Body of pancreas (tissue), 4 donors: ENCODE data around the gene PIGU.

Source experiments
- CTCF ChIP-seq, 7 experiments: fragments of 450-650 bp in 4 of 7; fragments of 200-600 bp in 3 of 7; sonication (generic) in 3 of 7; IDR thresholded peaks; one replicate each; pipeline ENCODE4 v1.5.1; 2016 to 2019; ENCODE audit warnings: antibody characterized with exemption in 7 of 7
- POLR2A ChIP-seq, 3 donors: fragments of 450-650 bp; IDR thresholded peaks; one replicate each; pipeline ENCODE4 v1.6.1; 2016; ENCODE audit warnings: antibody characterized with exemption in 3 of 3, mild to moderate bottlenecking in 2 of 3

- no peak for TF ChIP-seq CTCF (IDR thresholded peaks at IDR 0.05)
- TF ChIP-seq POLR2A (IDR thresholded peaks at IDR 0.05) = no peak
These were observed 31.9 kb downstream of the PIGU start for GRCh38 chr20:34644951-34645350.
